ENCODE measurements around the gene KLHL1.

Gene KLHL1

DNA sequence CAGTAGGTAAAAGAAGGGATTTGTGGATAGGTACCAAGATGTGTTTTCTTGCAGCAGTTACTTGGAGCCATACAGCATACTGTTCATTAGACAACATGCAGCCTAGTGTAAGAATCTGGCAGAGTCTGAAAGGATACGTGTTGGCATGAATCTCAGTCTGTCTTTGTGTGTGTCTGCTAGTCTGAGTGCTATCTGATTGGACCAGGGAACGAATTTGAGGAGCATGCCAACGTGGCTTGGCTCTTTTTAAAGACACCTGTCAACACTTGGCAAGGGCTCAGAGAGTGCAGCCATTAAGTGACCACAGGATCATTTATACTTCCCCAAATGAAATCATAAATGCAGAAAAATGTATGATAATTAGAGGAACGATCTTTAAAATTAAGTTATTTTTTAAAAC lies 28.2 kb downstream of the KLHL1 start:
- no peak for TF ChIP-seq EGR1 (IDR thresholded peaks at IDR 0.05)
- no peak for TF ChIP-seq TAF1 (IDR thresholded peaks at IDR 0.05; ENCODE audit: low read depth)
- no peak for TF ChIP-seq CEBPB (IDR thresholded peaks at IDR 0.05)
- no peak for TF ChIP-seq ZBTB7A (IDR thresholded peaks at IDR 0.05; ENCODE audit: low read depth)
- no peak for TF ChIP-seq YY1 (IDR thresholded peaks at IDR 0.05; ENCODE audit: low read depth)
- TF ChIP-seq TEAD4 (IDR thresholded peaks at IDR 0.05), result no peak
- TF ChIP-seq, protein P1, sequence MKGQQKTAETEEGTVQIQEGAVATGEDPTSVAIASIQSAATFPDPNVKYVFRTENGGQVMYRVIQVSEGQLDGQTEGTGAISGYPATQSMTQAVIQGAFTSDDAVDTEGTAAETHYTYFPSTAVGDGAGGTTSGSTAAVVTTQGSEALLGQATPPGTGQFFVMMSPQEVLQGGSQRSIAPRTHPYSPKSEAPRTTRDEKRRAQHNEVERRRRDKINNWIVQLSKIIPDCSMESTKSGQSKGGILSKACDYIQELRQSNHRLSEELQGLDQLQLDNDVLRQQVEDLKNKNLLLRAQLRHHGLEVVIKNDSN (IDR thresholded peaks at IDR 0.05), result no peak
- no peak for TF ChIP-seq FOXM1 (IDR thresholded peaks at IDR 0.05; ENCODE audit: borderline replicate concordance, low read depth)

- TF ChIP-seq FOXM1 (IDR thresholded peaks at IDR 0.05; ENCODE audit: borderline replicate concordance, low read depth) (no peak), NFIC (IDR thresholded peaks at IDR 0.05) (no peak)
- TF ChIP-seq, protein P2, sequence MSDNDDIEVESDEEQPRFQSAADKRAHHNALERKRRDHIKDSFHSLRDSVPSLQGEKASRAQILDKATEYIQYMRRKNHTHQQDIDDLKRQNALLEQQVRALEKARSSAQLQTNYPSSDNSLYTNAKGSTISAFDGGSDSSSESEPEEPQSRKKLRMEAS (IDR thresholded peaks at IDR 0.05), result no peak
These were observed 53.7 kb downstream of the KLHL1 start for GRCh38 chr13:70054572-70054971.

GRCh38 chr13:70051531-70051930 lies 56.7 kb downstream of the KLHL1 start:
- TF ChIP-seq RAD21 (IDR thresholded peaks at IDR 0.05; ENCODE audit: low read depth) (no peak), CREB1 (IDR thresholded peaks at IDR 0.05; ENCODE audit: low read depth) (no peak), CEBPB (IDR thresholded peaks at IDR 0.05) (no peak), EGR1 (IDR thresholded peaks at IDR 0.05) (no peak), NFIC (IDR thresholded peaks at IDR 0.05) (no peak), ZBTB7A (IDR thresholded peaks at IDR 0.05; ENCODE audit: low read depth) (no peak), TEAD4 (IDR thresholded peaks at IDR 0.05) (no peak), YY1 (IDR thresholded peaks at IDR 0.05; ENCODE audit: low read depth) (no peak), FOXM1 (IDR thresholded peaks at IDR 0.05; ENCODE audit: borderline replicate concordance, low read depth) (no peak)
- TF ChIP-seq, protein P2 (IDR thresholded peaks at IDR 0.05), result no peak
- TF ChIP-seq, protein P1 (IDR thresholded peaks at IDR 0.05), result no peak

DNA sequence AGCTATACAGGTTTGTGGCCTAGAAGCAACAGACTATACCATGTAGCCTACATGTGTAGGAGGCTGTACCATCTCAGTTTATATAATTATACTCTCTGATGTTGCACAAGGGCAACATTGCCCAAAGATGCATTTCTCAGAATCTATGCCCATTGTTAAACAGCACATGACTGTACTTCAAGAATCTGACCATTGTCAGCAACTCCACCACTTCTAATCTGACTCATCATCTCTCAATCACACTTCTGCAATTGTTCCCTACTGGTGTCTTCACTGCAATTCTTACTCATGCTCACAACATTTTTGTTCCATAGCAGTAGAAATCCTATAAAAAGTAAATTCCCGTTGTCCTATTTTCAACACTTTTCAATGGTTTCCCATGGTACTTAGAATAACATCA lies 64.6 kb downstream of the KLHL1 start:
- TF ChIP-seq CREB1 (IDR thresholded peaks at IDR 0.05; ENCODE audit: low read depth), result no peak
- no peak for TF ChIP-seq FOXM1 (IDR thresholded peaks at IDR 0.05; ENCODE audit: borderline replicate concordance, low read depth)

DNA sequence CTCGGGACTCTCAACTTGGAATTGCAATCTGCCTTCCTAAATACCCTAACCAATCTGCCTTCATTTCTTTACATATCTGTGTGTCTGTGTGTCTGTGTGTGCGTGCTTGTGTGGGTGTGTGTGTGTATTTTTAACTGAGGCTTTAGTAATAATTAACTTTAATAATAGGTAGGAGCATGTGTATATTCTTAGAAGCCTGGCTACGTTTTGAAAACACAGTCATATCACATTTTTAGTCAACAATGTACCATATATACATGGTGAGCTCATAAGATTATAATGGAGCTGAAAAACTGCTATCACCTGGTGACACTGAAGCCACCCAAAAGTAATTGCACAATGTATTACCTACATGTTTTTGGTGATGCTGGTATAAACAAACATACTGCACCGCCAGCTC lies 66.1 kb downstream of the KLHL1 start:
- TF ChIP-seq NFIC (IDR thresholded peaks at IDR 0.05) (no peak), FOXM1 (IDR thresholded peaks at IDR 0.05; ENCODE audit: borderline replicate concordance, low read depth) (no peak), ZBTB7A (IDR thresholded peaks at IDR 0.05; ENCODE audit: low read depth) (no peak), TEAD4 (IDR thresholded peaks at IDR 0.05) (no peak), CEBPB (IDR thresholded peaks at IDR 0.05) (no peak), TAF1 (IDR thresholded peaks at IDR 0.05; ENCODE audit: low read depth) (no peak), EP300 (IDR thresholded peaks at IDR 0.05; ENCODE audit: borderline replicate concordance) (no peak), RAD21 (IDR thresholded peaks at IDR 0.05; ENCODE audit: low read depth) (no peak), YY1 (IDR thresholded peaks at IDR 0.05; ENCODE audit: low read depth) (no peak)
- TF ChIP-seq, protein P2 (IDR thresholded peaks at IDR 0.05), result no peak
- TF ChIP-seq, protein P3, sequence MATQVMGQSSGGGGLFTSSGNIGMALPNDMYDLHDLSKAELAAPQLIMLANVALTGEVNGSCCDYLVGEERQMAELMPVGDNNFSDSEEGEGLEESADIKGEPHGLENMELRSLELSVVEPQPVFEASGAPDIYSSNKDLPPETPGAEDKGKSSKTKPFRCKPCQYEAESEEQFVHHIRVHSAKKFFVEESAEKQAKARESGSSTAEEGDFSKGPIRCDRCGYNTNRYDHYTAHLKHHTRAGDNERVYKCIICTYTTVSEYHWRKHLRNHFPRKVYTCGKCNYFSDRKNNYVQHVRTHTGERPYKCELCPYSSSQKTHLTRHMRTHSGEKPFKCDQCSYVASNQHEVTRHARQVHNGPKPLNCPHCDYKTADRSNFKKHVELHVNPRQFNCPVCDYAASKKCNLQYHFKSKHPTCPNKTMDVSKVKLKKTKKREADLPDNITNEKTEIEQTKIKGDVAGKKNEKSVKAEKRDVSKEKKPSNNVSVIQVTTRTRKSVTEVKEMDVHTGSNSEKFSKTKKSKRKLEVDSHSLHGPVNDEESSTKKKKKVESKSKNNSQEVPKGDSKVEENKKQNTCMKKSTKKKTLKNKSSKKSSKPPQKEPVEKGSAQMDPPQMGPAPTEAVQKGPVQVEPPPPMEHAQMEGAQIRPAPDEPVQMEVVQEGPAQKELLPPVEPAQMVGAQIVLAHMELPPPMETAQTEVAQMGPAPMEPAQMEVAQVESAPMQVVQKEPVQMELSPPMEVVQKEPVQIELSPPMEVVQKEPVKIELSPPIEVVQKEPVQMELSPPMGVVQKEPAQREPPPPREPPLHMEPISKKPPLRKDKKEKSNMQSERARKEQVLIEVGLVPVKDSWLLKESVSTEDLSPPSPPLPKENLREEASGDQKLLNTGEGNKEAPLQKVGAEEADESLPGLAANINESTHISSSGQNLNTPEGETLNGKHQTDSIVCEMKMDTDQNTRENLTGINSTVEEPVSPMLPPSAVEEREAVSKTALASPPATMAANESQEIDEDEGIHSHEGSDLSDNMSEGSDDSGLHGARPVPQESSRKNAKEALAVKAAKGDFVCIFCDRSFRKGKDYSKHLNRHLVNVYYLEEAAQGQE (IDR thresholded peaks at IDR 0.05; ENCODE audit: low read depth), result no peak

GRCh38 chr13:70034286-70034685 lies 74.0 kb downstream of the KLHL1 start:
- TF ChIP-seq FOXM1 (IDR thresholded peaks at IDR 0.05; ENCODE audit: borderline replicate concordance, low read depth) (no peak), EP300 (IDR thresholded peaks at IDR 0.05; ENCODE audit: borderline replicate concordance) (no peak), TAF1 (IDR thresholded peaks at IDR 0.05; ENCODE audit: low read depth) (no peak), TCF12 (IDR thresholded peaks at IDR 0.05; ENCODE audit: low read depth) (no peak), EGR1 (IDR thresholded peaks at IDR 0.05) (no peak), CREB1 (IDR thresholded peaks at IDR 0.05; ENCODE audit: low read depth) (no peak), CEBPB (IDR thresholded peaks at IDR 0.05) (no peak)
- TF ChIP-seq, protein P3 (IDR thresholded peaks at IDR 0.05; ENCODE audit: low read depth), result no peak
- TF ChIP-seq, protein P1 (IDR thresholded peaks at IDR 0.05), result no peak
- TF ChIP-seq, protein P2 (IDR thresholded peaks at IDR 0.05), result no peak

All from Ishikawa (cell line).